ENCODE measurements around the gene SPP2. TPM values are rescaled to one million over a fixed set of nuclear protein-coding genes. Genes with fewer than 3 reads are reported as not detected.

Gene SPP2
- polyA plus RNA-seq, 3 donors: not detected

DNA sequence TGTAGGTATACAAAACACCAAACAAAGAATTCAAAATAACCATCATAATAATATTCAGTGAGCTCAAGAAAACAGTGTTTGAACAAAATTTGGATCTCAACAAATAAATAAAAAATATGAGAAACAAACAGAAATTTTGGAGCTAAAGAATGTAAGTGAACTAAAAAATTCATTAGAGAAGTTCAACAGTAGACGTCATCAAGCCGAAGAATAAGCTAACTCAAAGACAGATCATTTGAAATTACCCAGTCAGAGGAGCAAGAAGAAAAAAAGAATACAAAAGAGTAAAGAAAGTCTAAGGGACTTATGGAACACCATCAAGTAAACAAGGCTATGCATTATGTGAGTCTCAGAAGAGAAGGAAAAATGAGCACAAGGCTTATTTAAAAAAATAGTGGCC is 16.6 kb upstream of the SPP2 start:
- no peaks in the 10 kb centered on the region for H3K4me1 ChIP-seq (ENCODE audit: control insufficient read depth in 1 of 2, insufficient read depth in 2 of 2, low read length in 2 of 2)
- H3K27ac ChIP-seq (ENCODE audit: low read depth in 1 of 2, low read length in 2 of 2): no peak overlapping the region
- H3K4me3 ChIP-seq (replicated peaks in 1 of 3; ENCODE audit: low read depth in 2 of 3, low read length in 3 of 3): no peak overlapping the region
- no peaks in the 10 kb centered on the region for H3K27me3 ChIP-seq (ENCODE audit: control insufficient read depth in 2 of 2, insufficient read depth in 2 of 2, low read length in 2 of 2)
- Mint-ChIP-seq H3K27me3 (ENCODE audit: low read depth in 3 of 3) (peaks cover 0 to 3% (median 2%) of the 10 kb centered on the region in 3 donors), H3K4me1 (no peaks in the 10 kb centered on the region), H3K9me3 (peaks cover 7 to 28% (median 14%) of the 10 kb centered on the region in 7 donors), H3K27ac (no peak overlapping the region), H3K4me3 (no peak overlapping the region), H3K36me3 (no peaks in the 10 kb centered on the region)
- no peaks in the 10 kb centered on the region for H3K36me3 ChIP-seq (replicated peaks in 1 of 2; ENCODE audit: control insufficient read depth in 1 of 2, insufficient read depth in 2 of 2, low read length in 2 of 2)
- intact Hi-C loops (cut with micrococcal nuclease): no loop called here
- TF ChIP-seq, protein P1, sequence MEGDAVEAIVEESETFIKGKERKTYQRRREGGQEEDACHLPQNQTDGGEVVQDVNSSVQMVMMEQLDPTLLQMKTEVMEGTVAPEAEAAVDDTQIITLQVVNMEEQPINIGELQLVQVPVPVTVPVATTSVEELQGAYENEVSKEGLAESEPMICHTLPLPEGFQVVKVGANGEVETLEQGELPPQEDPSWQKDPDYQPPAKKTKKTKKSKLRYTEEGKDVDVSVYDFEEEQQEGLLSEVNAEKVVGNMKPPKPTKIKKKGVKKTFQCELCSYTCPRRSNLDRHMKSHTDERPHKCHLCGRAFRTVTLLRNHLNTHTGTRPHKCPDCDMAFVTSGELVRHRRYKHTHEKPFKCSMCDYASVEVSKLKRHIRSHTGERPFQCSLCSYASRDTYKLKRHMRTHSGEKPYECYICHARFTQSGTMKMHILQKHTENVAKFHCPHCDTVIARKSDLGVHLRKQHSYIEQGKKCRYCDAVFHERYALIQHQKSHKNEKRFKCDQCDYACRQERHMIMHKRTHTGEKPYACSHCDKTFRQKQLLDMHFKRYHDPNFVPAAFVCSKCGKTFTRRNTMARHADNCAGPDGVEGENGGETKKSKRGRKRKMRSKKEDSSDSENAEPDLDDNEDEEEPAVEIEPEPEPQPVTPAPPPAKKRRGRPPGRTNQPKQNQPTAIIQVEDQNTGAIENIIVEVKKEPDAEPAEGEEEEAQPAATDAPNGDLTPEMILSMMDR (IDR thresholded peaks at IDR 0.05): no peak
- H3K79me2 ChIP-seq (ENCODE audit: insufficient read depth, low read length): no peaks in the 10 kb centered on the region
- H3K4me2 ChIP-seq (replicated peaks; ENCODE audit: extremely low read depth, low read length, poor library complexity, severe bottlenecking): no peak overlapping the region
- DNase-seq: no peak
- no peaks in the 10 kb centered on the region for H4K20me1 ChIP-seq (ENCODE audit: insufficient read depth, low read length)
- peaks cover 4 to 12% of the 10 kb centered on the region in 2 donors for H3K9me3 ChIP-seq (replicated peaks in 1 of 2; ENCODE audit: control insufficient read depth in 1 of 2, insufficient read depth in 1 of 2, low read length in 2 of 2)
- WGBS (ENCODE audit: insufficient coverage): no CpG with 5 or more reads among the region's 2 CpGs
- H3K9ac ChIP-seq (ENCODE audit: insufficient read depth, low read length, poor library complexity, severe bottlenecking): no peak overlapping the region
- H2AFZ ChIP-seq (ENCODE audit: insufficient read depth, low read depth, low read length, poor library complexity, severe bottlenecking): no peak overlapping the region

GRCh38 chr2:234038076-234038802 is 12.3 kb upstream of the SPP2 start:
- intact Hi-C loops (cut with micrococcal nuclease): no loop called here
- no peak overlapping the region for H3K4me3 Mint-ChIP-seq
- TF ChIP-seq, protein P1 (IDR thresholded peaks at IDR 0.05): no peak
- no peaks in the 10 kb centered on the region for H3K4me1 Mint-ChIP-seq
- Histone ChIP-seq H3K27me3 (ENCODE audit: control insufficient read depth in 2 of 2, insufficient read depth in 2 of 2, low read length in 2 of 2) (no peaks in the 10 kb centered on the region), H4K20me1 (ENCODE audit: insufficient read depth, low read length) (no peaks in the 10 kb centered on the region), H3K4me3 (replicated peaks in 1 of 3; ENCODE audit: low read depth in 2 of 3, low read length in 3 of 3) (no peak overlapping the region), H3K27ac (ENCODE audit: low read depth in 1 of 2, low read length in 2 of 2) (no peak overlapping the region), H3K9ac (ENCODE audit: insufficient read depth, low read length, poor library complexity, severe bottlenecking) (no peak overlapping the region), H3K9me3 (replicated peaks in 1 of 2; ENCODE audit: control insufficient read depth in 1 of 2, insufficient read depth in 1 of 2, low read length in 2 of 2) (peaks cover 4 to 12% of the 10 kb centered on the region in 2 donors), H3K4me2 (replicated peaks; ENCODE audit: extremely low read depth, low read length, poor library complexity, severe bottlenecking) (no peak overlapping the region), H3K36me3 (replicated peaks in 1 of 2; ENCODE audit: control insufficient read depth in 1 of 2, insufficient read depth in 2 of 2, low read length in 2 of 2) (no peaks in the 10 kb centered on the region), H3K4me1 (ENCODE audit: control insufficient read depth in 1 of 2, insufficient read depth in 2 of 2, low read length in 2 of 2) (no peaks in the 10 kb centered on the region), H3K79me2 (ENCODE audit: insufficient read depth, low read length) (no peaks in the 10 kb centered on the region), H2AFZ (ENCODE audit: insufficient read depth, low read depth, low read length, poor library complexity, severe bottlenecking) (no peak overlapping the region)
- DNase-seq: no peak
- 100% methylated on average over 1 of the region's 2 CpGs for WGBS (ENCODE audit: insufficient coverage)
- H3K36me3 Mint-ChIP-seq: no peaks in the 10 kb centered on the region
- no peak overlapping the region for H3K27ac Mint-ChIP-seq
- peaks cover 0 to 9% (median 0%) of the 10 kb centered on the region in 3 donors for H3K27me3 Mint-ChIP-seq (ENCODE audit: low read depth in 3 of 3)
- H3K9me3 Mint-ChIP-seq: peaks cover 7 to 25% (median 14%) of the 10 kb centered on the region in 7 donors

All from CD14-positive monocyte (primary cell).